Activated CD4-positive, alpha-beta T cell treated with anti-CD3 and anti-CD28 coated beads for 1 hour (primary cell): ENCODE measurements around the gene DUS2.
"Not testable (repeated sequence)": the region's sequence is repeated elsewhere in the genome, so short reads cannot be mapped to it uniquely, and the experiment has no call there.

Experiments used
- DNase-seq: peaks from one replicate; pipeline ENCODE4 v3.0.0-alpha.2; 2020

Gene DUS2

GRCh38 chr16:68093816-68094613 lies 70.9 kb downstream of the DUS2 start:
- no peak for DNase-seq

- DNase-seq, result no peak
Measured at GRCh38 chr16:68094614-68094934, 71.5 kb downstream of the DUS2 start.

- DNase-seq, result no peak
Measured at GRCh38 chr16:68096491-68096890, 73.4 kb downstream of the DUS2 start.

GRCh38 chr16:68097088-68097487 lies 74.0 kb downstream of the DUS2 start:
- no peak for DNase-seq

- no peak for DNase-seq
Measured at GRCh38 chr16:68097895-68098294, 74.8 kb downstream of the DUS2 start.

GRCh38 chr16:68100488-68100887 lies 77.4 kb downstream of the DUS2 start:
- DNase-seq, result no peak

GRCh38 chr16:68105611-68106010 lies 82.5 kb downstream of the DUS2 start:
- DNase-seq, result no peak

GRCh38 chr16:68107230-68107928 lies 84.3 kb downstream of the DUS2 start:
- not testable (repeated sequence) for DNase-seq

- DNase-seq, result not testable (repeated sequence)
Measured at GRCh38 chr16:68109156-68109555, 86.1 kb downstream of the DUS2 start.

- DNase-seq, result not testable (repeated sequence)
Measured at GRCh38 chr16:68110611-68111010, 87.5 kb downstream of the DUS2 start.

- DNase-seq, result no peak
Measured at GRCh38 chr16:68111379-68111778, 88.3 kb downstream of the DUS2 start.

GRCh38 chr16:68113059-68113761 lies 90.1 kb downstream of the DUS2 start:
- DNase-seq, result no peak

- DNase-seq, result no peak
Measured at GRCh38 chr16:68113765-68114240, 90.7 kb downstream of the DUS2 start.

GRCh38 chr16:68114939-68115338 lies 91.9 kb downstream of the DUS2 start:
- DNase-seq, result not testable (repeated sequence)

GRCh38 chr16:68115851-68116250 lies 92.8 kb downstream of the DUS2 start:
- DNase-seq, result no peak

GRCh38 chr16:68116256-68116867 lies 93.3 kb downstream of the DUS2 start:
- no peak for DNase-seq

- DNase-seq, result no peak
Measured at GRCh38 chr16:68117884-68118283, 94.8 kb downstream of the DUS2 start.

- DNase-seq, result not testable (repeated sequence)
Measured at GRCh38 chr16:68118954-68119353, 95.9 kb downstream of the DUS2 start.

- DNase-seq, result not testable (repeated sequence)
Measured at GRCh38 chr16:68120496-68120895, 97.4 kb downstream of the DUS2 start.

- DNase-seq, result no peak
Measured at GRCh38 chr16:68126395-68126794, 103.3 kb downstream of the DUS2 start.

- DNase-seq, result no peak
Measured at GRCh38 chr16:68128577-68129305, 105.7 kb downstream of the DUS2 start.
